ENCODE measurements around the gene ZNF417. TPM values are rescaled to one million over a fixed set of nuclear protein-coding genes. Genes with fewer than 3 reads are reported as not detected.

The ZNF417 gene
- total and polyA plus RNA-seq, 2 experiments from 2014 or later: 6.0 to 19.4 TPM

DNA sequence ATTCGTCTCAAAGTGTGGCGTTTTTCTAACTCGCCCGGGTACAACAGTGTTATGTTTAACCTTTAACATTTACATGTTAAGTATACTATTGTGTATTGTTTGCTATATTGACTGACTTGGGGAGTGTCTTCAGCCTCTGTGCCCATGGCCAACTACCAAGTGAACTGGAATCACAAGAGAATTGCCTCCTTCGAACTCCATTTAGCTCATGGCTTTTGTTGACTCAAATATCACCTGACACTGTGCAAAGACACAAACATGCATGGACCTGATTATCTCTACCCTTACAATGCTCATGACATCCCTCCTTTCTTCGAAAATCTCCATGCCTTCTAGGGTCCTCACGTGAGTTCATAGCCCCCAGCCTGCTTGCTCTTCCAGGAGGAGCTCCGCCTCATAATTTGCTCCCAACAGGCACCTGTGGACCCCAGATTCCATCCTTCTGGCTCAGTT lies 28.3 kb downstream of the ZNF417 start (continued):
- TF ChIP-seq, protein P1, sequence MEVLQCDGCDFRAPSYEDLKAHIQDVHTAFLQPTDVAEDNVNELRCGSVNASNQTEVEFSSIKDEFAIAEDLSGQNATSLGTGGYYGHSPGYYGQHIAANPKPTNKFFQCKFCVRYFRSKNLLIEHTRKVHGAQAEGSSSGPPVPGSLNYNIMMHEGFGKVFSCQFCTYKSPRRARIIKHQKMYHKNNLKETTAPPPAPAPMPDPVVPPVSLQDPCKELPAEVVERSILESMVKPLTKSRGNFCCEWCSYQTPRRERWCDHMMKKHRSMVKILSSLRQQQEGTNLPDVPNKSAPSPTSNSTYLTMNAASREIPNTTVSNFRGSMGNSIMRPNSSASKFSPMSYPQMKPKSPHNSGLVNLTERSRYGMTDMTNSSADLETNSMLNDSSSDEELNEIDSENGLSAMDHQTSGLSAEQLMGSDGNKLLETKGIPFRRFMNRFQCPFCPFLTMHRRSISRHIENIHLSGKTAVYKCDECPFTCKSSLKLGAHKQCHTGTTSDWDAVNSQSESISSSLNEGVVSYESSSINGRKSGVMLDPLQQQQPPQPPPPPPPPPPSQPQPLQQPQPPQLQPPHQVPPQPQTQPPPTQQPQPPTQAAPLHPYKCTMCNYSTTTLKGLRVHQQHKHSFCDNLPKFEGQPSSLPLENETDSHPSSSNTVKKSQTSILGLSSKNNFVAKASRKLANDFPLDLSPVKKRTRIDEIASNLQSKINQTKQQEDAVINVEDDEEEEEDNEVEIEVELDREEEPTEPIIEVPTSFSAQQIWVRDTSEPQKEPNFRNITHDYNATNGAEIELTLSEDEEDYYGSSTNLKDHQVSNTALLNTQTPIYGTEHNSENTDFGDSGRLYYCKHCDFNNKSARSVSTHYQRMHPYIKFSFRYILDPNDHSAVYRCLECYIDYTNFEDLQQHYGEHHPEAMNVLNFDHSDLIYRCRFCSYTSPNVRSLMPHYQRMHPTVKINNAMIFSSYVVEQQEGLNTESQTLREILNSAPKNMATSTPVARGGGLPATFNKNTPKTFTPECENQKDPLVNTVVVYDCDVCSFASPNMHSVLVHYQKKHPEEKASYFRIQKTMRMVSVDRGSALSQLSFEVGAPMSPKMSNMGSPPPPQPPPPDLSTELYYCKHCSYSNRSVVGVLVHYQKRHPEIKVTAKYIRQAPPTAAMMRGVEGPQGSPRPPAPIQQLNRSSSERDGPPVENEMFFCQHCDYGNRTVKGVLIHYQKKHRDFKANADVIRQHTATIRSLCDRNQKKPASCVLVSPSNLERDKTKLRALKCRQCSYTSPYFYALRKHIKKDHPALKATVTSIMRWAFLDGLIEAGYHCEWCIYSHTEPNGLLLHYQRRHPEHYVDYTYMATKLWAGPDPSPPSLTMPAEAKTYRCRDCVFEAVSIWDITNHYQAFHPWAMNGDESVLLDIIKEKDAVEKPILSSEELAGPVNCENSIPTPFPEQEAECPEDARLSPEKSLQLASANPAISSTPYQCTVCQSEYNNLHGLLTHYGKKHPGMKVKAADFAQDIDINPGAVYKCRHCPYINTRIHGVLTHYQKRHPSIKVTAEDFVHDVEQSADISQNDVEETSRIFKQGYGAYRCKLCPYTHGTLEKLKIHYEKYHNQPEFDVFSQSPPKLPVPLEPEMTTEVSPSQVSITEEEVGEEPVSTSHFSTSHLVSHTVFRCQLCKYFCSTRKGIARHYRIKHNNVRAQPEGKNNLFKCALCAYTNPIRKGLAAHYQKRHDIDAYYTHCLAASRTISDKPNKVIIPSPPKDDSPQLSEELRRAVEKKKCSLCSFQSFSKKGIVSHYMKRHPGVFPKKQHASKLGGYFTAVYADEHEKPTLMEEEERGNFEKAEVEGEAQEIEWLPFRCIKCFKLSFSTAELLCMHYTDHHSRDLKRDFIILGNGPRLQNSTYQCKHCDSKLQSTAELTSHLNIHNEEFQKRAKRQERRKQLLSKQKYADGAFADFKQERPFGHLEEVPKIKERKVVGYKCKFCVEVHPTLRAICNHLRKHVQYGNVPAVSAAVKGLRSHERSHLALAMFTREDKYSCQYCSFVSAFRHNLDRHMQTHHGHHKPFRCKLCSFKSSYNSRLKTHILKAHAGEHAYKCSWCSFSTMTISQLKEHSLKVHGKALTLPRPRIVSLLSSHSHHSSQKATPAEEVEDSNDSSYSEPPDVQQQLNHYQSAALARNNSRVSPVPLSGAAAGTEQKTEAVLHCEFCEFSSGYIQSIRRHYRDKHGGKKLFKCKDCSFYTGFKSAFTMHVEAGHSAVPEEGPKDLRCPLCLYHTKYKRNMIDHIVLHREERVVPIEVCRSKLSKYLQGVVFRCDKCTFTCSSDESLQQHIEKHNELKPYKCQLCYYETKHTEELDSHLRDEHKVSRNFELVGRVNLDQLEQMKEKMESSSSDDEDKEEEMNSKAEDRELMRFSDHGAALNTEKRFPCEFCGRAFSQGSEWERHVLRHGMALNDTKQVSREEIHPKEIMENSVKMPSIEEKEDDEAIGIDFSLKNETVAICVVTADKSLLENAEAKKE (CRISPR knock-in tag; IDR thresholded peaks at IDR 0.05): no peak
- TF ChIP-seq, protein P2, sequence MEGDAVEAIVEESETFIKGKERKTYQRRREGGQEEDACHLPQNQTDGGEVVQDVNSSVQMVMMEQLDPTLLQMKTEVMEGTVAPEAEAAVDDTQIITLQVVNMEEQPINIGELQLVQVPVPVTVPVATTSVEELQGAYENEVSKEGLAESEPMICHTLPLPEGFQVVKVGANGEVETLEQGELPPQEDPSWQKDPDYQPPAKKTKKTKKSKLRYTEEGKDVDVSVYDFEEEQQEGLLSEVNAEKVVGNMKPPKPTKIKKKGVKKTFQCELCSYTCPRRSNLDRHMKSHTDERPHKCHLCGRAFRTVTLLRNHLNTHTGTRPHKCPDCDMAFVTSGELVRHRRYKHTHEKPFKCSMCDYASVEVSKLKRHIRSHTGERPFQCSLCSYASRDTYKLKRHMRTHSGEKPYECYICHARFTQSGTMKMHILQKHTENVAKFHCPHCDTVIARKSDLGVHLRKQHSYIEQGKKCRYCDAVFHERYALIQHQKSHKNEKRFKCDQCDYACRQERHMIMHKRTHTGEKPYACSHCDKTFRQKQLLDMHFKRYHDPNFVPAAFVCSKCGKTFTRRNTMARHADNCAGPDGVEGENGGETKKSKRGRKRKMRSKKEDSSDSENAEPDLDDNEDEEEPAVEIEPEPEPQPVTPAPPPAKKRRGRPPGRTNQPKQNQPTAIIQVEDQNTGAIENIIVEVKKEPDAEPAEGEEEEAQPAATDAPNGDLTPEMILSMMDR (conservative IDR thresholded peaks at IDR 0.05; ENCODE audit: low read depth in 2 of 2): no peak
- TF ChIP-seq POLR2AphosphoS5 (IDR thresholded peaks at IDR 0.05; ENCODE audit: low read depth) (no peak), ZNF331 (CRISPR knock-in tag; IDR thresholded peaks at IDR 0.05; ENCODE audit: low read depth) (no peak), JUNB (IDR thresholded peaks at IDR 0.05; ENCODE audit: unreplicated experiment) (no peak), CREB1 (CRISPR knock-in tag; IDR thresholded peaks at IDR 0.05; ENCODE audit: low read depth) (no peak)
- TF ChIP-seq, protein P3, sequence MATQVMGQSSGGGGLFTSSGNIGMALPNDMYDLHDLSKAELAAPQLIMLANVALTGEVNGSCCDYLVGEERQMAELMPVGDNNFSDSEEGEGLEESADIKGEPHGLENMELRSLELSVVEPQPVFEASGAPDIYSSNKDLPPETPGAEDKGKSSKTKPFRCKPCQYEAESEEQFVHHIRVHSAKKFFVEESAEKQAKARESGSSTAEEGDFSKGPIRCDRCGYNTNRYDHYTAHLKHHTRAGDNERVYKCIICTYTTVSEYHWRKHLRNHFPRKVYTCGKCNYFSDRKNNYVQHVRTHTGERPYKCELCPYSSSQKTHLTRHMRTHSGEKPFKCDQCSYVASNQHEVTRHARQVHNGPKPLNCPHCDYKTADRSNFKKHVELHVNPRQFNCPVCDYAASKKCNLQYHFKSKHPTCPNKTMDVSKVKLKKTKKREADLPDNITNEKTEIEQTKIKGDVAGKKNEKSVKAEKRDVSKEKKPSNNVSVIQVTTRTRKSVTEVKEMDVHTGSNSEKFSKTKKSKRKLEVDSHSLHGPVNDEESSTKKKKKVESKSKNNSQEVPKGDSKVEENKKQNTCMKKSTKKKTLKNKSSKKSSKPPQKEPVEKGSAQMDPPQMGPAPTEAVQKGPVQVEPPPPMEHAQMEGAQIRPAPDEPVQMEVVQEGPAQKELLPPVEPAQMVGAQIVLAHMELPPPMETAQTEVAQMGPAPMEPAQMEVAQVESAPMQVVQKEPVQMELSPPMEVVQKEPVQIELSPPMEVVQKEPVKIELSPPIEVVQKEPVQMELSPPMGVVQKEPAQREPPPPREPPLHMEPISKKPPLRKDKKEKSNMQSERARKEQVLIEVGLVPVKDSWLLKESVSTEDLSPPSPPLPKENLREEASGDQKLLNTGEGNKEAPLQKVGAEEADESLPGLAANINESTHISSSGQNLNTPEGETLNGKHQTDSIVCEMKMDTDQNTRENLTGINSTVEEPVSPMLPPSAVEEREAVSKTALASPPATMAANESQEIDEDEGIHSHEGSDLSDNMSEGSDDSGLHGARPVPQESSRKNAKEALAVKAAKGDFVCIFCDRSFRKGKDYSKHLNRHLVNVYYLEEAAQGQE (IDR thresholded peaks at IDR 0.05; ENCODE audit: unreplicated experiment): no peak
